GM19468 (cell line): Measurements from ENCODE around the gene CALN1.
"Not testable (repeated sequence)": the region's sequence is repeated elsewhere in the genome, so short reads cannot be mapped to it uniquely, and the experiment has no call there.

Experiments used
- ATAC-seq: cut with Tn5 transposase; IDR thresholded peaks from one replicate; pipeline ENCODE4 v1.9.1; 2021; ENCODE audit warnings: mild to moderate bottlenecking, moderate library complexity, moderate number of reproducible peaks; ENCODE audit not compliant: unreplicated experiment; ENCODE audit errors: extremely low read depth

CALN1 gene

DNA sequence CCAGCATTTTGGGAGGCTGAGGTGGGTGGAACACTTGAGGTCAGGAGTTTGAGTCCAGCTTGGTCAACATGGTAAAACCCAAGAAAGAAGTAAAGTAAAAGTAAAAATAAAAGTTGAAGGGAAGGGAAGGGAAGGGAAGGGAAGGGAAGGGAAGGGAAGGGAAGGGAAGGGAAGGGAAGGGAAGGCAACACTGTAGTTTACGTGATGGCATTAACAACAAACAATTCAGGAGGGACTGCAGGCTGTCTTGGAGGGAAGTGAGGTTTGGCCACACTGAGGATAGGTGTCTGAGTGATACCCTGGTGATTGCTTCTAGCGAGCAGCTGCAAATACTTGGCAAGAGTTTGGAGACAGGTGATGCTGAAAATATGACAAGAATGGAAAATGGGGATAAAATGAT lies 298.0 kb downstream of the CALN1 start:
- ATAC-seq: no peak

DNA sequence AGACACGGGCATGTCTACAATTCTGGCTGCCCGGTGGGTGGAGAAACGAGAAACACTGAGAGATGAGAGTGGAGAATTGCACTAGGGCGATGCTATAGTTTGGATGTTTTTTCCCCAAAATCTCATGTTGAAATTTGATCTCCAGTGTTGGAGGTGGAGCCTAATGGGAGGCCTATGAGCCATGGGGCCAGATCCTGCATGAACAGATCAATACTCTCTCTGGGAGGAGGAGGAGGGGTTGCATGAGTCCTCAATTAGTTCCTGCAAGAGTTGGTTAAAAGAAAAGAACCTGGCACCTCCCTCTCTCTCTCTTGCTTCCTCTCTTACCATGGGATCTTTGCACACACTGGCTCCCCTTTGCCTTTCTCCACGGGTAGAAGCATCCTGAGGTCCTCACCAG lies 299.1 kb downstream of the CALN1 start:
- ATAC-seq: no peak

DNA sequence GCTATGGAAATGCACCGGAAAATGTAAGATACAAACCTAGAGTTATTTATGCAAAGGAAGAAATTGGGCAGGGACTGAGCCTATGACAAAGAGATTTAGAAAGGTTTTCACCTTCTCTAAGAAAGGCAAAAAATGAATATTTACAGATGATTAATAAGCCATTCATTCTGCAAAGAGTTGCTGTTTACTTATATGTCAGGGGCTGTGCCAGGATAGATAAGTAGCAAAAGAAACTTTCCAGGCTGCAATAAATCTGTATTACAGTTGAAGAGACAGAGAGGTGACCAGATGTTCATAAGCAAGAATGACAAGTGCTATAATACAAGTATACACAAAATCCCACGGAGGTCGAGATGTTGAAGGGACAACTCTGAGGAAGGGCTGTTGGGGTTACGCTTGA lies 299.6 kb downstream of the CALN1 start:
- ATAC-seq: no peak

DNA sequence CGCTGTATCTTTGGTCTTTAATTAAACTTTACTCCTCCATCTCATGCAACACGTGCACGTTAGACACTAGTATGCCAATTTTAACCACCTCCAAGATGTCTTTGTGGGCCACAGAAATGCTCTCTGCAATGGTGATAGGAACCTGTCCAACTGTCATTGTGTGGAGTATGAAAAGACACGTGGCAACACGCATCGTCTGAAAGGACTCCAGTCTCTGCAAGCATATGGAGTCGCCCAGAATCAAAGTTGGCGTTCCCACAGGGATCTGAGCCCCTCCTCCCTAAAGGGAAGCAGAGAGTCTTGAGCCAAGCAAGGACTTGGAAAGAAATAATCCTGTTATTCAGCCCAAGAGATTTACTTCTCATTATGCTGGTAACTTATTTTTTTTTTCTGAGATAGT lies 301.1 kb downstream of the CALN1 start:
- ATAC-seq: no peak

DNA sequence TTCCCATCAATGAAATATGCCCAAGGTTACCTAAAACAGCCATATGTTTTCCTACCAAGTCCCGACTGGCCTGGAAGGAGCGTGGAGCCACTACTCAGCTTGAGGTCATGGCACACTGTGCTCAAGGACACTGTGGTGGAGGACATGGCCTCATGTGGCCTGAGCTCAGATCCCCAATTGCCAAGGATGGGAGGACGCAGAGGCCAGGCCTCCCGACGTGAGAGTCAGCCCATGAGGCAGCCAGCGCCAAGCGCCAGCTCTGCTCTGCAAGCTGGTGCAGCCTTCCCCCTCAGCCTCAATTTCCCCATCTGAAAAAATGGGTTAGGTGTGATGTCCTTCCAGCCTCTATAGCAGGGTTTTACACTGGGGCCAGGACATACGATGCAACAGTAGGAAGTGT lies 302.6 kb downstream of the CALN1 start:
- no peak for ATAC-seq

DNA sequence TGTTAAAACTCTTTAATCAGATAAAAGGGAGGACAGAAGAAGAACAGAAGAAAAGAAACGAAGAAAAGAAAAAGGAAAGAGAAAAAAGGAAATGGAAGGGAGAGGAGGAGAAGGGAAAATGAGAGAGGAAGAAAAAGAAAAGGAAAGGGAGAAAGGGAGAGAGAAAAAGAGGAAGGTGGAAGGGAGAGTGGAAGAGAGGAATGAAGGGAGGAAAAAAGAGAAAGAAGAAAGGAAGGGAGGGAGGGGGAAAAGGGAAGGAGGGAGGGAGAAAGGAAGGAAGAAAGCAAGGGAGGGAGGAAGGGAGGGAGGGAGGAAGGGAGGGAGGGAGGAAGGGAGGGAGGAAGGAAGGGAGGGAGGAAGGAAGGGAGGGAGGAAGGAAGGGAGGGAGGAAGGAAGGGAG lies 305.7 kb downstream of the CALN1 start:
- no peak for ATAC-seq

DNA sequence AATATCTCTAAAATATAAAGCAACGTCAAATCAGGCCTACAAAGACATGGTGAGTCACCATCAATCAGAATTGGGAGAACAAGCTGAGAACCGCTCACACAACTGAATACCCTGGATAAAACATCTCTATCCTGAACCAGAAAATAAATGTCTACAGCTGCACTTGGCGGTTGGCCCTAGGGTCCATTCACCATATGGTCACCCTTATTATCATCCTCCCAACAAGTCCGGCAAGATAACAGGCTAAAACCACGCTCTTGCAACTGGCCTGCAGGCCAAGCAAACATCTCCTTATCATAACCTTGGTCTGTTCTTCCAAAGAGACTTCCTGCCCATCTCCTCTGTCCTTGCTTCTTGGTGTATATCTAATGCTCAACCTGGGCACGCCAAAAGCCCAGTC lies 310.7 kb downstream of the CALN1 start:
- no peak for ATAC-seq

DNA sequence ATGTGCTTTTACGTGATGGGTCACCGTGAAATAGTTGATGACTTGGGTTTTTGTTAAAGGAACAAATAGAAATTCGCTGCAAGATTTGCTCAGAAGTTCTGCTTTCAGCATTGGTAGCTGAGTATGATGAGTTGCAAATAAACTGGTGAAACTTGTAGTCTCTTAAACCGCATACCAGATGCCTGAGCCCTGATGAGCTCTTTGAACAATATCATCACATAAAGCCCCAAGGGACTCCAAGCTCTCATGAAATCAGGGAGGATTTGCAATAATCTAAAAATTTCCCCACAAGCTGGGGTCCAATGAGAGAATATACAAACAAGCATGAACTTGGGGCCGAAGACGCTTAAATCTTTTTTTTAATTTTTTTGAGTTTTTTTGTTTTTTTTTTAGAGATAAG lies 312.4 kb downstream of the CALN1 start:
- no peak for ATAC-seq

DNA sequence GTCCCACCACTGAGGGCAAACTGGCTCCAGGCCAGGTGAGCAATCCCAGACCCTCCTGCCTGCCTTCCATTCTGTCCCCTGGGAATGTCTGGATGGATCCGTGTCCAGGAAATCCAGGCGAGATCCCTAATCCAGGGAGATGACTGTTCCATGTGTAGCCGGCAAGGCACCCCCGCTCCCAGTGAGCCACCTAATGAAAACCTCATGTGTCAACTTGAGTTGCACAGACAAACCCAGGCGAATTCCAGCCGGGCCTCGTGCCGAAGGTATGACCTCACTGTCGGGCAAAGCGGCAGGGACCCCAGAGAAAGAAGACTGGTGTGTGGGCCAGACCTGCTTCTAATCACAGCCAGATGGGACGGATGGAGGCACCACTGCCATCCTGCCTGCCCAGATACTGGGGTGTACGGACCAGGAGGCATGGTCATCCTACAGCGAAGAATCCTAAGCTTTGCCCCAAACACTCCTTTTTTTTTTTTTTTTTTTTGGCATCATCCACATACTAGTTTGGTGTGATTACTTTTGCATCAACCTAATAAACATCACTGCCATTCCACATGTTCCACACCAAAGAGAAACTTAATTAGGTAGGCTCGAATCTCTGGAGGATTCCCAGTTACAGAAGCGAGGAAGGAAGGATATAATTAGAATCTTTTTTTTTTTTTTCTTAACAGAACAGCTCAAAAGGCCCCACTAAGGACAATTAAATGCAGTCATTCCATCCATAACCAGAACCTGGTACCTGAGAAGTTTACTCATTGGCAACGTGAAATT lies 313.1 kb downstream of the CALN1 start:
- no peak for ATAC-seq

DNA sequence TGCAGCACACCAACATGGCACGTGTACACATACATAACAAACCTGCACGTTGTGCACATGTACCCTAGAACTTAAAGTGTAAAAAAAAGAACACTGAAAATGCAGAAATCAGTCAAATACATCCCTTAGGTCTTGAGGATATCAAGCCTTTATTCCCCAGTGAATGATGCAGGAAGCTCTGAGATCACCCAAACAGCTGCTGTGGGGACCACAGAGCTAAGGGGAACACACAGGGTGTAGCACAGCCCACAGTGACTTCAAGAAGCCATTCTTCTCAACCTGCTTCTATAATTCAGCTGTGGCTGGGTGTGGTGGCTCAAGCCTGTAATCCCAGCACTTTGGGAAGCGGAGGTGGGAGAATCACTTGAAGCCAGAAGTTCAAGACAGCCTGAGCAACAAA lies 314.9 kb downstream of the CALN1 start:
- ATAC-seq: no peak

DNA sequence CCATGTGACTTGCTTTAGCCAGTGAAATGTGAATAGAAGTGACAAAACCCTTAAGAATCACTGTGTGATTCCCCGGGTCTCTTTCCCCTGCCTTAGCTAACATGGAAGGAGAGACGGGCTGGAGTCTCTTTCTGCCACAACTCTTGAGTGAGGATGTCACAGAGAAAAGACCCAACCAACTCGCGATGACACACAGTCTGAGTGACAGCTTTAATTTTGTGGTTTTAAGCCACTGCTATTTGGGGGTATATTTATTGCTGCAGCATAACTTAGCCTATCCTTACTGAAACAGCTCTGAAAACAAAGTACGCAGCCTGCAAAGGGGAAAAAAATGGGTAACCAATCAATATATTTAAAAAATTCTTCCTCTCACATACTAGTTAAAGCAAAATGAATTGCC lies 319.4 kb downstream of the CALN1 start:
- no peak for ATAC-seq

DNA sequence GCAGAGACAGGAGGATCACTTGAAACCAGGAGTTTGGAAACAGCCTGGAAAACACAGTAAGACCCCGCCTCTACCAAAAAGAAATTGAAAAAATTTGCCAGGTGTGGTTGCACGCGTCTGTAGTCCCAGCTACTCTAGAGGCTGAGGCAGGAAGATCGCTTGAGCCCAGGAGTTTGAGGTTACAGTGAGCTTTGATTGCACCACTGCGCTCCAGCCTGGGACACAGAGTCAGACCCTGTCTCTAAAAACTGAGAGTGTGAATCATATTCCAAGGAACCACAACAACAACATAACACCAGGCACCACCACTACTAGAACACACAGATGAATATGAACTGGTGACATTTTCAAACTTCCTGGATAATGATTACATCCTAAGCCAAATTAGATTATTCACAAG lies 324.2 kb downstream of the CALN1 start:
- no peak for ATAC-seq

DNA sequence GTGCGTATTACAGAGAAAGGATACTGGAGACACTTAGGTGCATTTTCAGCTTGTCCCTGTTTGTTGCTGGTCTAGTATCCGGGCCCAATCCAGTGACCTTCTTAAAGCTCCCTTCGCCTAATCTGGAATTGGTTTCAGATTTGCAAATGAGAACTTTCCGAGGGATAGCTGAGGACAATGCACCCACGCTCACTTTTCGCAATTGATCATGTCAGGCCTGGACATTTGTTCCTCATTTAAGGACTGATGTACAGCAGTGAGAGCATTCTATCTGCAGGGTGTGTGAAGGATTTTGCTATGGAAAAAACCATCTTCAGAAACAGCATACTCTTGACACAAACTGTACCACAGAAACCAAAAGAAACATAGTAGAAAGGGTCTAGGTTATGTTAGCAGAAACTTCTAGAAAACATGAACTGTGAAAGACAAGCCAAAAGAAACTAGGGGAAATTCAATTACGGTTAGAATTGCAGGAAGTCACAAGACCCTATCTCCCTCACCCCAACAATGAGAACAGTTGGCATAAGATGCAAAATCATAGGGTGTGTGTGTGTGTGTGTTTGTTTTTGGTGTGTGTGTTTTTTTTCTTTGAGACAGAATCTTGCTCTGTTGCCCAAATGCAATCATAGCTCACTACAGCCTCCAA lies 331.1 kb downstream of the CALN1 start:
- ATAC-seq: no peak

DNA sequence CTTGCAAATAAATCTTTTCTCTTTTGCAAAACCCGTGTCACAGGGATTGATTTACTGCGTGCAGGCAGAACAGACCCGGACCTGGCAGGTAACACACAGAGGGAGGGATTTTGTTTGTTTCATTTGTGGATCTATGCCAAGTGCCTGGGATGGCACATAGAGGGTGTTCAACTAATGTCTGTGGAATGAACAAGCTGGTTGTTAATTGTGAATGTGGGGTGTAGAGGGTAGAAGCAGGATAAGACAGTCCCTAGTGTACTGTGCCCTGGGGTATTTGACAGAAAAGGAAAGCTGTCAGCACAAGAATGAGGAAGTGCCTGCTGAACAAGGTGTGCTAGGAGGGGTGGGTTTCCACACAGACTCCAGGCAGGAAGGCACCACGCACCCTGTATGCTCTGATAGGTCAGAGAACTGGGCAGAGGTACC lies 331.8 kb downstream of the CALN1 start:
- no peak for ATAC-seq

DNA sequence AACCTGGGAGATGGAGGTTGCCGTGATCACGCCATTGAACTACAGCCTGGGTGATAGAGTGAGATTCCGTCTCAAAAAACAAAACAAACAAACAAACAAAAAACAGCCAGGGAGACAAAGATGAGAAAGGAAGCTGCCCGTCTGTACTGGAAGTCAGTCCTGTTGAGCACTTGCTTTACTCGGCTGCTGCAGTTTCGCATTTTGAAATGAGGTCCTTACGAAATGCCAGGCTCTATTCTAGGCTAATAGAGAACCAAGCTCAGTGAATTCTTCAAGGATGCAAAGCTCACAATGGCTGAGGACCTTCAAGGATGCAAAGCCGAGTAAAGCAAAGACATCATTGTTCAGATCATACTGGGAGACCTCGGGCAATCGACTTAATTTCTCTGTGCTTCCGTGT lies 333.3 kb downstream of the CALN1 start:
- no peak for ATAC-seq

DNA sequence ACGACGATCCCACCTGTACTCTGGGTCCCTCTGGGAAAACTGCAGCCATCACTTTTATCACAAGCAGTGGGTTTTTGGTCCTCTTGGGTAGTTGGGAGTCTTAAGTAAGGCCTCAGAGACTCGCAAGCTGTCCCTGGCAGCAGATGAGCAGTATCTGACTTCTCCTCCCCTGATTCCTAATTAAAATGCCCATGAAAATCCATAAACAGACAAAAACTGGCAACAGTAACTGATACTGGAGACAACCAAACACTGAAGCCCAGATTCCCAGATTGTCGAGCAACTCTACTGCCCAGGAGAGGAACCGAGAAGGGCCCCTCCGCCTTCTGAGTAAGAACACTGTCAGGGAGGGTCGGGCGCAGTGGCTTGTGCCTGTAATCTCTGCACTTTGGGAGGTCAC lies 333.8 kb downstream of the CALN1 start:
- no peak for ATAC-seq

DNA sequence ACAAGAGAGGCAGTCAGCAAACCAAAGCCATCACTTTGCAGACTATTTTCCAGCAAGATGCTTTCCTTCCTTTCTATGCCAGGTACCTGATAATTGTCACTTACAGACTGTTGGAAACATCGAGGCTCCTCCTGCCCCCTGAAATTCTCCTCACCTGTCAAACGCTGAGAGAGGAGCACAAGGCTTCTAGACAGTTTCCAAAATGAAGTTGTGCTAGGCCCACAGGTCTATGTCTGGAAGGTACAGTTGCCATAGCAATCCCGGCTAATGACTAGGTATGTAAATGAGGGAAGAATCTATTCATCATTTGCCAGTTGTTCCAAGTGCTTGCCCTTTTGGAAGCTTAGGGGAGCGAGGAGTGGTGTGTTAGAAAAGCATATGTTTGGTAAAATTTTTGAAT lies 334.4 kb downstream of the CALN1 start:
- no peak for ATAC-seq

DNA sequence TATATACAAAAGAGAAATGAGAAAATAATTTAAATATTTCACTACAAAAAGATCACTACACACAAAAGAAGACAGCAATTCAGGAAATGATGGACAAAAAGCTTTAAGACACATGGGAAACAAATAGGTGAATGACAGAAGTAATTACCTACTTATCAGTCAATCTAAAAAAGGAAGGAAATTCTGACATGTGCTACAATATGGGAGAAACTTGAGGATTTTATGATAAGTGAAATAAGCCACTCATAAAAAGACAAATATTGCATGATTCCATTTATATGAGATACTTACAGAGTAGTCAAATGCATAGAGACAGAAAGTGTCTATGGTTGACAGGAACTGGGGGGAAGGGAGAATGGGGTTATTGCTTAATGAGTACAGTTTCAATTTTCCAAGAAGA lies 339.2 kb downstream of the CALN1 start:
- no peak for ATAC-seq

DNA sequence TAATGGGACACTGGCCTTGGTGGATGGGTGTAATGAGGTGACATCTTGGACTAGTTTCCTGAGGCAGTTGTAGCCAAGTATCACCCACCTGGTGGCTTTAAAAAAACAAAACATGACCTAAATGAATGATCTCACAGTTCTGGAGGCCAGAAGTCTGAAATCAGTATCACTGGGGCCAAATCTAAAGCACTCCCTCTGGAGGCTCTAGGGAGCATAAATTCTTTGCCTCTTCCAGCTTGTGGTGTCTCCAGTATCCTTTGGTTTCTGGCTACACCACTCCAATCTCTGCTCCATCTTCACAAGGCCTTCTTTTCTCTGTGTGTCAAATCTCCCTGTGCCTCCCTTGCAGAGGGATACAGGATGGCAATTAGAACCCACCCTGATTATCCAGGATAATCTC lies 342.9 kb downstream of the CALN1 start:
- ATAC-seq: no peak

DNA sequence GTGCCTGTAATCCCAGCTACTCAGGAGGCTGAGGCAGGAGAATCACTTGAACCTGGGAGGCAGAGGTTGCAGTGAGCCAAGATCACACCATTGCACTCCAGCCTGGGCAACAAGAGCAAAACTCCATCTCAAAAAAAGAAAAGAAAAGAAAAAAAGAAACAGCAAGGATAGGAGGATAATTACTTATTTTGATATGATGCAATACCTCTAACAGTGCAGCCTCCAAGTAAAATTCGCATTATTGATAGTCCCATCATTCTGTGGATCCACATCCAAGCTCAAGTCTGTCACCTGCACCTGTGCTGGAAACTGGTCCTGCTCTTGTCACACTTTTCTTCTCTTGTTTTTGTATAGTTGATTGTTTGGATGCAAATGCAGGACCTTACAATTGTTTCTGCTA lies 346.4 kb downstream of the CALN1 start:
- not testable (repeated sequence) for ATAC-seq

DNA sequence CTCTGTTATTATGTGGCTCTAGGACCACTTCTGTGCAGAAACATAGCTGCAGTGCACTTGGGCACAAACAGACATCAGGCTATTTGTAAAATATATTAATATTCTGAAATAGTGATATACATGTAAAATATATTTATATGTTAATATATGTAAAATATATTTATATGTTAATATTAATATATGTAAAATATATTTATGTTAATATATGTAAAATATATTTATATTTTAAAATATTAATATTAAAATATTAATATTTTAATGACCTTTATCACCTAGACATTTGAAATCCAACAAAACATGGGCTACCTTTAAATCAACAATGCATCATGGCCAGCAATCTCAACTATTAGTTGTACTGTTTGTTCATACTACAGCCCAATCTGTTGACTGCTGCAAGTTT lies 347.2 kb downstream of the CALN1 start:
- ATAC-seq: no peak

DNA sequence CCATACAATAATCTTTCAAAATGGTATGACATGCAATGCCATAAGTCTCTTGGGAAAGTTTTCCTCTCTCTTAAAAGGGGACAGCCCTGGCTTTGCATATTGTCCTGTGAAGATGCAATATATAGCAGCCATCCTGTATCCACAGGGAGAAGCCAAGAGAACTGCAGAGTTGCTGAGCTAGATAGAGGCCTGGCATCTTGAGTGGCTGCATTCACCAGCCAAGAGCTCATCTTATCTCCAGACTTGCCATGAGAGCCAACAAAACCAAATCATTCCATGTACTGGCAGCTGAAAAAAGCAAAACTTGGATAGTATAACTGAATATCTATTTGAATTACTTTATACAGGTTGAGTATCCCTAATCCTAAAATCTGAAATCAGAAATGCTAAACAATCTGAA lies 348.8 kb downstream of the CALN1 start:
- no peak for ATAC-seq
